ENCODE measurements around the gene RFT1.

RFT1 gene

GRCh38 chr3:53130179-53131061 lies at the start of gene RFT1:
Gene RFT1, minus strand, starts transcription at chr3:53130435. Its CDS starts 35 bp downstream, at chr3:53130400.
- DNase-seq, result peak; percentile 88

GRCh38 chr3:53179580-53179979 lies 49.3 kb upstream of the RFT1 start:
- DNase-seq, result no peak

GRCh38 chr3:53178246-53178645 lies 48.0 kb upstream of the RFT1 start:
- DNase-seq, result no peak

GRCh38 chr3:53175613-53176540 lies 45.6 kb upstream of the RFT1 start:
- DNase-seq, result no peak

GRCh38 chr3:53174346-53175250 lies 44.4 kb upstream of the RFT1 start:
- DNase-seq, result no peak

- DNase-seq, result no peak
Observed at GRCh38 chr3:53173107-53173506, 42.9 kb upstream of the RFT1 start.

- DNase-seq, result no peak
Observed at GRCh38 chr3:53171827-53172505, 41.7 kb upstream of the RFT1 start.

GRCh38 chr3:53171064-53171418 lies 40.8 kb upstream of the RFT1 start:
- DNase-seq, result no peak

GRCh38 chr3:53170325-53171063 lies 40.3 kb upstream of the RFT1 start:
- no peak for DNase-seq

GRCh38 chr3:53169832-53170324 lies 39.6 kb upstream of the RFT1 start:
- DNase-seq, result no peak

- no peak for DNase-seq
Observed at GRCh38 chr3:53169045-53169831, 39.0 kb upstream of the RFT1 start.

GRCh38 chr3:53168175-53168923 lies 38.1 kb upstream of the RFT1 start:
- DNase-seq, result no peak

- DNase-seq, result no peak
Observed at GRCh38 chr3:53167418-53168174, 37.4 kb upstream of the RFT1 start.

- no peak for DNase-seq
Observed at GRCh38 chr3:53166781-53167291, 36.6 kb upstream of the RFT1 start.

- no peak for DNase-seq
Observed at GRCh38 chr3:53166206-53166605, 36.0 kb upstream of the RFT1 start.

- DNase-seq, result no peak
Observed at GRCh38 chr3:53164911-53165310, 34.7 kb upstream of the RFT1 start.

- DNase-seq, result no peak
Observed at GRCh38 chr3:53163444-53164387, 33.5 kb upstream of the RFT1 start.
